SK-N-SH treated with all-trans-retinoic acid at 6 μM for 48 hours (cell line): ENCODE results near the gene LAMA1.

Source experiments
- ARNTL ChIP-seq: fragments of 450-650 bp; formaldehyde crosslinking; IDR thresholded peaks from 2 replicates; pipeline ENCODE4 v1.5.0; 2020; ENCODE audit warnings: low read depth, mild to moderate bottlenecking, moderate library complexity, borderline replicate concordance
- BACH2 ChIP-seq: fragments of 250-450 bp; sonication (Bioruptor Pico); IDR thresholded peaks from 2 replicates; pipeline ENCODE4 v1.9.0; 2021; ENCODE audit warnings: mild to moderate bottlenecking, borderline replicate concordance
- ESRRG ChIP-seq: fragments of 250-450 bp; sonication (Bioruptor Pico); IDR thresholded peaks from 2 replicates; pipeline ENCODE4 v1.6.1; 2021; ENCODE audit warnings: mild to moderate bottlenecking
- GLIS3 ChIP-seq: fragments of 250-450 bp; sonication (Bioruptor Pico); IDR thresholded peaks from 2 replicates; pipeline ENCODE4 v1.5.0; 2020; ENCODE audit warnings: mild to moderate bottlenecking, moderate library complexity
- ISL1 ChIP-seq: fragments of 250-450 bp; sonication (Bioruptor Pico); IDR thresholded peaks from 2 replicates; pipeline ENCODE4 v2.1.2; 2022; ENCODE audit warnings: mild to moderate bottlenecking, moderate library complexity
- OSR1 ChIP-seq: fragments of 250-450 bp; sonication (Bioruptor Pico); IDR thresholded peaks from 2 replicates; pipeline ENCODE4 v1.8.0; 2022; ENCODE audit warnings: moderate library complexity, mild to moderate bottlenecking, inconsistent platforms
- PPARA ChIP-seq: fragments of 250-450 bp; sonication (Bioruptor Pico); IDR thresholded peaks from 2 replicates; pipeline ENCODE4 v1.5.0; 2020; ENCODE audit warnings: mild to moderate bottlenecking, borderline replicate concordance
- TCF4 ChIP-seq: fragments of 250-450 bp; sonication (Bioruptor Pico); IDR thresholded peaks from 2 replicates; pipeline ENCODE4 v1.8.0; 2021; ENCODE audit warnings: mild to moderate bottlenecking, moderate library complexity, borderline replicate concordance
- TSHZ2 ChIP-seq: fragments of 250-450 bp; sonication (Bioruptor Pico); IDR thresholded peaks from 2 replicates; pipeline ENCODE4 v1.5.0; 2020; ENCODE audit warnings: mild to moderate bottlenecking, moderate library complexity
- ZC3H10 ChIP-seq: fragments of 250-450 bp; sonication (Bioruptor Pico); IDR thresholded peaks from 2 replicates; pipeline ENCODE4 v1.5.1; 2021; ENCODE audit warnings: mild to moderate bottlenecking, moderate library complexity
- ZNF565 ChIP-seq: fragments of 450-650 bp; formaldehyde crosslinking; conservative IDR thresholded peaks from 2 replicates; pipeline ENCODE4 v1.5.0; 2020; ENCODE audit warnings: low read depth, mild to moderate bottlenecking, moderate library complexity
- ZNF70 ChIP-seq: fragments of 450-650 bp; formaldehyde crosslinking; IDR thresholded peaks from 2 replicates; pipeline ENCODE4 v1.5.0; 2020; ENCODE audit warnings: mild to moderate bottlenecking, moderate library complexity

- TF ChIP-seq ISL1 (no peak), ARNTL (CRISPR knock-in tag) (no peak), ZNF70 (no peak), BACH2 (no peak), ESRRG (no peak), ZNF565 (no peak), OSR1 (CRISPR knock-in tag) (no peak), PPARA (CRISPR knock-in tag) (no peak), TCF4 (CRISPR knock-in tag) (no peak), TSHZ2 (no peak), ZC3H10 (CRISPR knock-in tag) (no peak), GLIS3 (CRISPR knock-in tag) (no peak)
These were observed 28.2 kb downstream of the LAMA1 start for GRCh38 chr18:7089369-7089768.
